Renal cortex interstitium (tissue), 11 donors: ENCODE data around the gene CREB5. TPM values are rescaled to one million over a fixed set of nuclear protein-coding genes. Genes with fewer than 3 reads are reported as not detected.

Experiments
- DNase-seq, 11 donors: peaks; one replicate each; pipeline ENCODE4 v3.0.0-alpha.2; 2013; ENCODE audit warnings: low read depth in 9 of 11, low spot score in 4 of 11; ENCODE audit errors: extremely low read depth in 1 of 11
- polyA plus RNA-seq, 3 donors: library from polyadenylated mRNA; unstranded; fragments of 120-200 nt; gene quantifications; one replicate each; pipeline ENCODE4 v1.2.1, GENCODE V29; 2013; ENCODE audit not compliant: insufficient read length in 3 of 3

The CREB5 gene
- polyA plus RNA-seq, 3 donors, result 10.3 to 15.8 (median 11.9) TPM

DNA sequence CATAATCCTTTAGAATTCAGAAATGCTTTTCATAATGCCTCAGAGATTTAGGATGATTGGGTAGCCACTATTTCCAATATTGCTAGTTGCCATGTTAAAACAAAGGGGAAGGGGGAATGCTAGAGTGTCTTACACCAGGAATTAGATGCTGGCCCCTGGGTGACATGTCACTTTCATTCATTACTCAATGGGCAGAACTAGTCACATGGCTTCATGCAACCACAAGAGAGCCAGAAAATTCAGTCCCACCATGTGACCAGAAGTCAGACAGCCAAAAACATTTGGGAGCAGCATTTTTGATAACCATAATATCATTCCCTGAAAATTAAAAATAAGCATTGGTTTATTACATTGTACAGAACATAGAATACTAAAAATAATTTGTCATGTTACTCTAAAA lies 81.2 kb downstream of the CREB5 start:
- DNase-seq, result no peak

GRCh38 chr7:28497009-28497408 lies 84.7 kb downstream of the CREB5 start:
- DNase-seq, result no peak

GRCh38 chr7:28498636-28499035 lies 86.3 kb downstream of the CREB5 start:
- DNase-seq, result no peak

- DNase-seq, result no peak
Measured at GRCh38 chr7:28500138-28500537, 87.8 kb downstream of the CREB5 start.

DNA sequence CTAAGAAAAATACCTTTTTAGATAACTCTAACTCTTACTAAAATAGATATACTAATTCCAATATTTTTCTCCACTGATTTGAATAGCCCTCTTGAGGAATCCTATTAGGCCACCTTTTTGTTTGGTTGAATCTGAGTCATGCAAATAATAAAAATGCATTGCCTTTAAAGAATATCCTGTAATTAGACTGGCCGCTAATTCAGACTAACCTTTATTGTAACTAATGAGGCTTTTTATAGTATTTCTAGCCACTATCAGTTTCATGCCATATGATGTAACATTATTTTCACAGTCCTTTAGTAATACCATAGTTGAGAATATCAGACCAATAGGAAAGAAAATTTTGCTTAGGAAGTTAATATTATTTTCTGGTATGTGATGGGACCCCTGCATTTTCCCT lies 90.1 kb downstream of the CREB5 start:
- no peak for DNase-seq

DNA sequence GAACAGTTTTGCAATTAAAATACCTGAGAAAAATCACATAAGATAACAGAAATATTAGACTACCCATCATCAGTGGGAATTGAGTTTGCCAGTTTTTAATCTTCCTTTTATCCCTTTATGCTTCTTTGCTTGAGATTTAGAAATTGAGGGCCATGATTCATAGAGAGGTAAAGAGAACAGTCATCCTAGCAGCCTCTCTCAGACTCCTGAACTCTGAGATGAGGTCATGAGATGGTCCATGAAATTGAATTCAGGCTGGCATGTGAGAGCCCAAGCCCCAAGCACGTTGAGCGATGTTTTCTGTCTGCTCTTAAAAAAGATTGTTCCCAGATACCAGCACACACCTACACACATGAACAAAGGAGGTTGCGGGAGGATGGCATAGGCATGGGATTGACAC lies 91.1 kb downstream of the CREB5 start:
- no peak for DNase-seq

GRCh38 chr7:28505014-28505413 lies 92.7 kb downstream of the CREB5 start:
- DNase-seq, result no peak

- DNase-seq, result no peak
Measured at GRCh38 chr7:28505867-28506266, 93.5 kb downstream of the CREB5 start.

GRCh38 chr7:28507525-28508282 lies 95.4 kb downstream of the CREB5 start:
- no peak for DNase-seq

- no peak for DNase-seq
Measured at GRCh38 chr7:28509251-28510025, 97.1 kb downstream of the CREB5 start.

DNA sequence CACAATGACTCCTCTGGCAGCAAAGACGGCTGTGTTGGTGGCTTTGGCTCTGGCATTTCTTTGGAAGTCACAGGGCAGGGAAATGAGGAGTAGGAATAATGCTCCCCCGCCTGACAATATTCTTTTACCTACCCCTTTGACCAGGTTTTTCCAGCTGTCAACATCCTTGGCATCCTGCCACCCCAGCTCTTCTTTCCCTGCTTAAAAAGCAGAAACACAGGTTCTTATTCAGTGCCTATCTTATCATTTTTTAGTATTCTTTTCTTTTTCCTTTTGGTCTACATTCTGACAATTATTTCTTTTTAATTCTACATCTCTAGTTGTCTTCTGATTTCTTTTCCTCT lies 97.7 kb downstream of the CREB5 start:
- DNase-seq, result no peak

DNA sequence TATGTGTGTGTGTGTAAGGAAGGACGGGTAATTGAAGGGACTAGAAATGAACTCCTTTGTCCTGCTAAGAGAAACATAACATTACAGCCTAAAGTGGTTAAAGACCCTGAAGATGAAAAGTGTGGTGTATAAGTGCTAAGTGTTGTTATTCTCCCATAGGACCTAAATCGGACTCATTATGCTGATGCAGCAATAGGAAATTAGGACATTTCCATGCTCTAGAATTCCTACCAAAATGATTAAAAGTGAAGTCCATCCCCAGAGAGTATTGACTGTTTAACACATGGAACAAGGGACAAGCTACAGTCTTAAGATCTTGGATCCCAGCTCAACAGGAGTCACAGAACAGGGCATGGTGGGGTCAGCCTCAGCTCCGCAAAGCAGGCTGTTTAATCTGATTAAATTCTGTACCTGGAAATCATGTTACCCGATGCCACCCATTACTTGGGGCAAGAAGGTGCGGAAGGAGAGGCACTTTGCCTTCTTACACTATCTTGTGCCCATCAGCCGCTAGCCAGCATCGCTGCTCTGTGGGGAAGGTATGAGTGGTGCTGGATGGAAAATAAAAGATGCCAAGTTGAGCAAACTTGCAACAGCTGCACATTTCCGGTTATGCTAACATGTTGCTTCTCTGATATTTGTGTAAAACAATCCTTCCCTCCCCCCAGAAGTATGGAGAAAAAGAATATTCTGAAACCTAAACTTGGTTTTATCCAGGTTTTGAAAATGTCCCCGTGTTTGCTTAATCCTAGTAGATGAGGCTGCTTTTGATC lies 100.5 kb downstream of the CREB5 start:
- no peak for DNase-seq

- no peak for DNase-seq
Measured at GRCh38 chr7:28516390-28517172, 104.3 kb downstream of the CREB5 start.

- no peak for DNase-seq
Measured at GRCh38 chr7:28517206-28517605, 104.9 kb downstream of the CREB5 start.

DNA sequence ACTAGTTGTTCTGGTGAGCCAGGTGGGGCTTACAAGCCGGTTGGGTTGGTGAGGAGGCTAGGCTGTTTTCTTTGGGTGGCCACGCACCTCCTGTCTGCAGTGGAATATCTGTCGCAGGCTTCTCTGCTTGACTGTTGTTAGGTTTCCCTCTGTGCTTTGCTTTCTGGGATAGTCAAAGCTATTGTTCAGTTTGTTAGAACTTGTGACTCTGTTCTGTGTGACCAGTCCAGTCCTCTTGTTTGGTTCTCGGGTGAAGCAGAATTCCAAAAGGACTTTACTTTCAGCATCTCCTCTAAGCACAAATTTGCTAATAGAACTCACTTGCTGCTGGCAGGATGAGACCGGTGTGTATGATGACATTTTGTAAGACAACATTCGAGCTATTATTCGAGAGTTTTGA lies 105.3 kb downstream of the CREB5 start:
- DNase-seq, result no peak

DNA sequence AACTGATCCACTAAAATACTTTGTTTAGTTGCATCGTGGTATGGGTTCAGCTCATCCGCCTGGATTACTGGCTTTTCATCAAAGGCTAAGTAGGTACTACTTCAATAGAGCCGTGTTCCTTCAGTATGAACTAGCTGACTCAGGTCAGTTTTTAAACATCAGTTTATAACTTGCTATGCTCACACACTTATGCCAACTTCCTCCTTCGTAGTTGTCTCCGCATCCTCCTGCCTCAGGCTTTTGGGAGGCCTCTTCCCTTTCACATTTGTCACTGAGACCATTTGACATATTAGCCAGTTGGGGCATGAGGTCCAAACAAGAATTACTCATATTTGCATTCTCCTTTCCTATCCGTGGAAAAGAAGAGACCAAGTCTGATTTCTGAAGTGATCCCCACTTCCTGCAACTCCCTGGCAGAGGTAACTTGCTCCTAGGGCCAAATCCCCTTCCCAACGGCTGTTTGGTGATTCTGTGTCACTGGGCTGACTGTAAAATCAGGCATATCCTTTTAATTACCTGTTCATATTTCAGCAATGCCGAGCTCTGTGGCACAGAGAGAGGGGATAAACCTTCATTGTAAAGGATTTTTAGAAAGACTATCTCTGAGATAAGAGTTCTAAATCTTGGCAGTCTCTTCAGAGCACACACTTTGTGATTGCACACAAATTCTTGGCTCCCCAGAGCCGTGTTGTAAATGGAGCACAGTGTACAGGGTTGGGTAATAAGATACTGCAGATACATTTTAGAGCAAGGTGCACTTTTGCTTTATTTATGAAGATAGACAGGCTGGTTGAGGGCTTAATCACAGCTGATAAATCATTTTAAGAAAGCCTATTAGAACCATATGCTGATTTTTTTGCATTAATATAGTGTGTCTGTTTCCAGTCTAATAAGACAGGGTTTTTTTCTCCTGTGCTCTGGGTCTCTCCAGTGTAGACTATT lies 108.0 kb downstream of the CREB5 start:
- DNase-seq, result no peak

DNA sequence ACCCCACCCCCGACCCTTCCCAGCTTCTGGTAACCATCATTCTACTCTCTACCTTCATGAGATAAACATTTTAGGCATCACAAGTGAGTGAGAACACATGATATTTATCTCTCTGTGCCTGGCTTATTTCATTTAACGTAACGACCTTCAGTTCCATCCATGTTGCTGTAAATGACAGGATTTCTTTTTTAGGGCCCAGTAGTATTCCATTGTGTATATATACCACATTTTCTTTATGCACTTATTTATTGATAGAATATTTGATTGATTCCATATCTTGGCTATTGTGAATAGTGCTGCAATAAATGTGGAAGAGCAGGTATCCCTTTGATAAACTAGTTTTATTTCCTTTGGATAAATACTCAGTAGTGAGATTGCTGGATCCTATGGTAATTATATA lies 112.7 kb downstream of the CREB5 start:
- no peak for DNase-seq

DNA sequence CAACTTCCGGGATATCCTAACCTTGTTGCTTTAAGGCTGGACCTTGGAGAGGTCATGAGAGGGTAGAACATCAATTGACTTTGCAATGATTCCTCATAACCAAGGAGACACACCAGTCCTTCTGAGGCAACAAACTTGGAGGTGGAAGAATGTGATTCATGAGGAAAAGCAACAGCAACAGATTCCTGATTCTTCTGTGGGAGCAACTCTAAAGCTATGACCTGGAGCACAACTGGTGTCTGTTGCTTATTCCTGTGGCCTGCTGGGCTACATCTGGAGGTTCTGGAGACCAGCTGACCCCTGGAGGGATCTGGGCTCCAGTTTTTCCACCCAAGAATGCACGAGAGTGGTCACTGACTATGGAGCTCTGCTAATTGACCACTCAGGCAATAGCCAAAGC lies 116.6 kb downstream of the CREB5 start:
- DNase-seq, result no peak
